PC-9 (cell line): ENCODE measurements around the gene ERGIC1.

Experiments used
- EZH2 ChIP-seq: fragments of 200-600 bp; sonication (generic); IDR thresholded peaks from 2 replicates; pipeline ENCODE4 v1.8.0; 2017; ENCODE audit warnings: antibody characterized with exemption, low read depth
- TF ChIP-seq, protein P1 (sequence below): fragments of 200-600 bp; sonication (generic); conservative IDR thresholded peaks from 2 replicates; pipeline ENCODE4 v1.6.1; 2017; ENCODE audit warnings: mixed run types, antibody characterized with exemption, mild to moderate bottlenecking, moderate library complexity

DNA sequence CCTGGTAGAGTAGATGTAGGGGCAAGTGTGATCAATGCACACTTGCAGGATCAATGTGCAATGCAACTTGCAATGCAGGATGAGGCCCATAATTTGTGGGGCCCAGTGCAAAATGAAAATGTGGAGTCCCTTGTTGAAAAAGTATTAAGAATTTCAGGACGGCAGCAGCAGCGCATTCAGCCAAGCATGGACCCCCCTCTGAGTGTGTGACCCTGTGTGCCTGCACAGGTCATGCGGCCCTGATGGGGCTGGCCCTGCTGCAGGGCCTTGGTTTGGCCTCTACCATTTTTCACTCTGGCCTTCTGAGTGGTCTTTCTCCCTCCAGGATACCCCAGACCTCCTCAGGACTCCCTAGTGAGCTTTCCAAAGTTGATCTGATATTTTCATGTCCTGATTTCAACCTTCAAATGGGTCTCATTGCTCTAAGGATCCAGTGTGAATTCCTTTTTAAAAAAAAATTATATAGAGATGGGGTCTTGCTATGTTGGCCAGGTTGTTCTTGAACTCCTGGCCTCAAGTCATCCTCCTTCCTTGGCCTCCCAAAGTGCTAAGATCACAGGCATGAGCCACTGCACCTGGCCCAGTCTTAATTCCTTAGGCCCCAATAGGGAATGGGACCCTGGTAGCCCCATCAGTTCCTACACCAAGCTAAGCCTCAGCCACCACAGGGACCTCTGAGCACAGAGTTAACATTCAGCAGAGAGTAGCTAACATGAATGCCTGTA is 4.3 kb downstream of the ERGIC1 start:
- TF ChIP-seq, protein P1, sequence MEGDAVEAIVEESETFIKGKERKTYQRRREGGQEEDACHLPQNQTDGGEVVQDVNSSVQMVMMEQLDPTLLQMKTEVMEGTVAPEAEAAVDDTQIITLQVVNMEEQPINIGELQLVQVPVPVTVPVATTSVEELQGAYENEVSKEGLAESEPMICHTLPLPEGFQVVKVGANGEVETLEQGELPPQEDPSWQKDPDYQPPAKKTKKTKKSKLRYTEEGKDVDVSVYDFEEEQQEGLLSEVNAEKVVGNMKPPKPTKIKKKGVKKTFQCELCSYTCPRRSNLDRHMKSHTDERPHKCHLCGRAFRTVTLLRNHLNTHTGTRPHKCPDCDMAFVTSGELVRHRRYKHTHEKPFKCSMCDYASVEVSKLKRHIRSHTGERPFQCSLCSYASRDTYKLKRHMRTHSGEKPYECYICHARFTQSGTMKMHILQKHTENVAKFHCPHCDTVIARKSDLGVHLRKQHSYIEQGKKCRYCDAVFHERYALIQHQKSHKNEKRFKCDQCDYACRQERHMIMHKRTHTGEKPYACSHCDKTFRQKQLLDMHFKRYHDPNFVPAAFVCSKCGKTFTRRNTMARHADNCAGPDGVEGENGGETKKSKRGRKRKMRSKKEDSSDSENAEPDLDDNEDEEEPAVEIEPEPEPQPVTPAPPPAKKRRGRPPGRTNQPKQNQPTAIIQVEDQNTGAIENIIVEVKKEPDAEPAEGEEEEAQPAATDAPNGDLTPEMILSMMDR = no peak
- no peak for TF ChIP-seq EZH2
